GM19023 (cell line): ENCODE measurements around the gene PGM2.
"Not testable (repeated sequence)": the region's sequence is repeated elsewhere in the genome, so short reads cannot be mapped to it uniquely, and the experiment has no call there.

Source experiments
- ATAC-seq: cut with Tn5 transposase; IDR thresholded peaks from one replicate; pipeline ENCODE4 v1.9.1; 2021; ENCODE audit warnings: mild to moderate bottlenecking, moderate library complexity; ENCODE audit not compliant: unreplicated experiment

The PGM2 gene

GRCh38 chr4:37826295-37827029 lies at the start of gene PGM2:
TSS of gene PGM2 (plus strand) at chr4:37826686. CDS start at chr4:37826733, 47 bp downstream.
- ATAC-seq = peak; percentile 98

GRCh38 chr4:37779896-37780295 lies 46.6 kb upstream of the PGM2 start:
- no peak for ATAC-seq

GRCh38 chr4:37780444-37781130 lies 45.9 kb upstream of the PGM2 start:
- ATAC-seq = no peak

- no peak for ATAC-seq
Observed at GRCh38 chr4:37781131-37781455, 45.4 kb upstream of the PGM2 start.

DNA sequence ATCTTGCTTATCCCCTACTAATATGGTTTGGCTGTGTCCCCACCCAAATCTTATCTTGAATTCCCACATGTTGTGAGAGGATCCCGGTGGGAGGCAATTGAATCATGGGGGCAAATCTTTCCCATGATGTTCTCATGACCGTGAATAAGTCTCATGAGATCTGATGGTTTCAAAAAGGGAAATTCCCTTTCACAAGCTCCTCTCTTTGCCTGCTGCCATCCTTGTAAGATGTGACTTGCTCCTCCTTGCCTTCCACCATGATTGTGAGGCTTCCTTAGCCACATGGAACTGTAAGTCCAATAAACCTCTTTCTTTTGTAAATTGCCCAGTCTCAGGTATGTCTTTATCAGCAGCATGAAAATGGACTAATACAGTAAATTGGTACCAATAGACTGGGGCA lies 40.2 kb upstream of the PGM2 start:
- ATAC-seq = not testable (repeated sequence)

DNA sequence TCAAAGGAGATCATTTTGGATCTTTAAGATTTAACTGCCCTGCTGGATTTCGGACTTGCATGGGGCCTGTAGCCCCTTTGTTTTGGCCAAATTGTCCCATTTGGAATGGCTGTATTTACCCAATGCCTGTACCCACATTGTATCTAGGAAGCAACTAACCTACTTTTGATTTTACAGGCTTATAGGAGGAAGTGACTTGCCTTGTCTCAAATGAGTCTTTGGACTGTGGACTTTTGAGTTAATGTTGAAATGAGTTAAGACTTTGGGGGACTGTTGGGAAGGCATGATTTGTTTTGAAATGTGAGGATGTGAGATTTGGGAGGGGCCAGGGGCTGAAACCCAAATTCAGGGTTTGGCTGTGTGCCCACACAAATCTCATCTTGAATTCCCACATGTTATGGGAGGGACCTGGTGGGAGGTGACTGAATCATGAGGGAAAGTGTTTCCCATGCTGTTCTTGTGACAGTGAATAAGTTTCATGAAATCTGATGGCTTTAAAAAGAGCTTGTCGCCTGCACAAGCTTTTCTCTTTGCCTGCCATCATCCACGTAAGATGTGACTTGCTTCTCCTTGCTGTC lies 38.5 kb upstream of the PGM2 start:
- ATAC-seq = not testable (repeated sequence)

DNA sequence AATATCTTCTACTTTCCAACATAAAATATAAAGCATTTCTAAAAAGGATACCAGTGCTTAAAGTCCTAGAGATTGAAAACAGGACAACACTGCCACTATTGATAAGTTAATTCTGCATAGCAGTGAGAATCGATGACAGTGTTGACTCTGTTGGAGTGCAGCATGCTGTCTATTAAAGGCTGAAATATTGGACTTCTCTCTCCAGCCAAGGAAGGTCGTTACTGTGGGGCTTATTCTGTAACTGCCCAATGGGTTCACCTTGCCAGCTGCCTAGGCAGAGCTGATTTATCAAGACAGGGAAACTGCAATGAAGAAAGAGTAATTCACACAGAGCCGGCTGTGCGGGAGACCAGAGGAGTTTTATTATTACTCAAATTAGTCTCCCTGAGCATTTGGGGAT lies 37.7 kb upstream of the PGM2 start:
- no peak for ATAC-seq

DNA sequence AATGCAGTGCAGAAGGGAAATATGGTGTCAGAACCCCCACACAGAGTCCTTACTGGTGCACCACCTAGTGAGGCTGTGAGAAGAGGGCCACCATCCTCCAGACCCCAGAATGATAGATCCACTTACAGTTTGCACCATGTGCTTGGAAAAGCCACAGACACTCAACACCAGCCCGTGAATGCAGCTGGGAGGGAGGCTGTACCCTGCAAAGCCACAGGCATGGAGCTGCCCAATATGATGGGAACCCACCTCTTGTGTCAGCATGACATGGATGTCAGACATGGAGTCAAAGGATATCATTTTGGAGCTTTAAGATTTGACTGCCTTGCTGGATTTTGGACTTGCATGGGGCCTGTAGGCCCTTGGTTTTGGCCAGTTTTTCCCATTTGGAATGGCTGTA lies 34.2 kb upstream of the PGM2 start:
- no peak for ATAC-seq

DNA sequence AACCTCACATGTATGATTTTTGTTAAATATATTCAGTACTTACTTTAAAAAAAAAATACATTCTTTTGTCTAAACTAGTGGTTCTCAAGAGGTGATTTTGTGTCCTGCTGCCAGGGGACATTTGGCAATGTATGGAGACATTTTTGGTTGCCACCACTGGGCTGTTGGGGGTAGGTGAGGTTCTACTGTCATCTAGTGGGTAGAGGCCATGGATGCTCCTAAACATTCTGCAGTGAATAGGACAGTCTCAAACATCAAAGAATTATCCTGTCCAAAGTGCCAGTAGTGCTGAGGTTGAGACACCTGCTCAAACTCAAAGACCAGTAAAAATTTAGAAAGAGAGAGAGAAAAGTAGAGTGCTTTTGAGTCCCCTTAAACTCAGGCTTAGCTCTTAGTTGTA lies 32.9 kb upstream of the PGM2 start:
- ATAC-seq = no peak

- no peak for ATAC-seq
Observed at GRCh38 chr4:37794056-37794455, 32.4 kb upstream of the PGM2 start.

- ATAC-seq = no peak
Observed at GRCh38 chr4:37795581-37796195, 30.8 kb upstream of the PGM2 start.

- no peak for ATAC-seq
Observed at GRCh38 chr4:37797374-37797773, 29.1 kb upstream of the PGM2 start.

- no peak for ATAC-seq
Observed at GRCh38 chr4:37797923-37798322, 28.6 kb upstream of the PGM2 start.

- no peak for ATAC-seq
Observed at GRCh38 chr4:37798616-37799015, 27.9 kb upstream of the PGM2 start.

GRCh38 chr4:37799941-37800554 lies 26.4 kb upstream of the PGM2 start:
- no peak for ATAC-seq

- no peak for ATAC-seq
Observed at GRCh38 chr4:37802068-37802666, 24.3 kb upstream of the PGM2 start.

- no peak for ATAC-seq
Observed at GRCh38 chr4:37803348-37803973, 23.0 kb upstream of the PGM2 start.

DNA sequence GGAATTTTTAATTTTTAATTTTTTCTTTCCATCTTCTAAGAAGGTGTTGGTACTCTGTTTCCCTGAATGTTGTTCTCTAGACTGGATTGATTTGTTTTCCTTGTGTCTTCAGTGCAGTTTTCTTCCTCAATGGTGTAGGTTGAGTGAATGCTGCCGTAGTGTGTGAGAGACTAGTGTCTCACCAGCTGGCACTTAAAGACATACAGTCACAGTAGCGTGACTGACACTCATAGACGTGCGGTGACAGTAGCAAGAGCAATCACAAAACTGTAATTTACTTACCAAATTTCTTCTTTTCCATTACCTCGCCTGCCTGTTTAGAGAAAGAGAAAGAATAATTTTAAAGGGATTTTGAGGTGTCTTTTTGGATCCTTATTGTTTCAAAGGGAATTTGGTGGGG lies 21.4 kb upstream of the PGM2 start:
- no peak for ATAC-seq

- ATAC-seq = no peak
Observed at GRCh38 chr4:37812713-37813112, 13.8 kb upstream of the PGM2 start.

- ATAC-seq = no peak
Observed at GRCh38 chr4:37815591-37815990, 10.9 kb upstream of the PGM2 start.

- no peak for ATAC-seq
Observed at GRCh38 chr4:37816006-37816405, 10.5 kb upstream of the PGM2 start.
